Measurements from ENCODE around the gene SLC22A31. TPM values are rescaled to one million over a fixed set of nuclear protein-coding genes. Genes with fewer than 3 reads are reported as not detected.

SLC22A31 gene
- total RNA-seq, 1 experiment from 2014 or later, result 8.4 TPM

- no peaks in the 10 kb centered on the region for H3K9me3 ChIP-seq (ENCODE audit: low read length)
- H3K9ac ChIP-seq (ENCODE audit: low read length), result no peak overlapping the region
- BruUV-seq (replicated peaks), result no TSS peak
- DNase-seq (no peak), ATAC-seq (no peak)
- TF ChIP-seq EZH2phosphoT487 (IDR thresholded peaks at IDR 0.05; ENCODE audit: borderline replicate concordance, low read length) (no peak), EZH2 (IDR thresholded peaks at IDR 0.05; ENCODE audit: low read length, unreplicated experiment) (no peak), CTCF (conservative IDR thresholded peaks at IDR 0.05; ENCODE audit: low read depth, low read length) (no peak)
- no peaks in the 10 kb centered on the region for H4K20me1 ChIP-seq (ENCODE audit: low read length)
- H3F3A ChIP-seq (ENCODE audit: low read length, unreplicated experiment), result no peaks in the 10 kb centered on the region
- no peak overlapping the region for H2AFZ ChIP-seq (ENCODE audit: low read length)
- H3K79me2 ChIP-seq (ENCODE audit: low read length), result peaks cover 33% of the 10 kb centered on the region
- no peak overlapping the region for H3K4me2 ChIP-seq (ENCODE audit: low read length)
- no peak overlapping the region for H3K27ac ChIP-seq (ENCODE audit: low read length)
- no peak overlapping the region for H3K4me3 ChIP-seq (ENCODE audit: low read length)
- H3K27me3 ChIP-seq (ENCODE audit: low read length), result no peaks in the 10 kb centered on the region
- ChIA-PET CTCF (no interaction called here), POLR2A (ENCODE audit: unreplicated experiment) (no interaction called here)
- H3K4me1 ChIP-seq (ENCODE audit: insufficient read depth, low read length), result 0 out of 2 replicates have a peak, but pooled peaks cover 10% of the 10 kb centered on the region
- no peaks in the 10 kb centered on the region for H3K9me2 ChIP-seq (replicated peaks; ENCODE audit: low read length)
- intact Hi-C loops (cut with micrococcal nuclease), result no loop called here
- peaks cover 8% of the 10 kb centered on the region for H3K36me3 ChIP-seq (ENCODE audit: low read depth, low read length)
Measured at GRCh38 chr16:89219365-89219764, 19.0 kb upstream of the SLC22A31 start.

- peak within 1 kb of the TSS; percentile 98 for H3K4me2 ChIP-seq (ENCODE audit: low read length)
- no peaks in the 10 kb centered on the region for H3K9me3 ChIP-seq (ENCODE audit: low read length)
- CTCF ChIA-PET, result interaction anchor here (1.0 kb wide), 1 partner anchor 25 kb away, joined by 3 read pairs; no protein-coding TSS in a partner anchor
- DNase-seq (peak; percentile 74), ATAC-seq (peak; percentile 82)
- H2AFZ ChIP-seq (ENCODE audit: low read length), result peak within 1 kb of the TSS; percentile 80
- H3K27me3 ChIP-seq (ENCODE audit: low read length), result no peaks in the 10 kb centered on the region
- TF ChIP-seq CTCF (conservative IDR thresholded peaks at IDR 0.05; ENCODE audit: low read depth, low read length), result no peak
- TF ChIP-seq EZH2 (IDR thresholded peaks at IDR 0.05; ENCODE audit: low read length, unreplicated experiment), result no peak
- no peak for TF ChIP-seq EZH2phosphoT487 (IDR thresholded peaks at IDR 0.05; ENCODE audit: borderline replicate concordance, low read length)
- H3K36me3 ChIP-seq (ENCODE audit: low read depth, low read length), result no peaks in the 10 kb centered on the region; the same call in none of the 2 replicates
- TSS peak; percentile 60 for BruUV-seq (replicated peaks)
- H3K4me1 ChIP-seq (ENCODE audit: insufficient read depth, low read length), result 0 out of 2 replicates have a peak, but pooled peaks cover 10% of the 10 kb centered on the region
- H3K9ac ChIP-seq (ENCODE audit: low read length), result peak within 1 kb of the TSS; percentile 98
- intact Hi-C loops (cut with micrococcal nuclease), result no loop called here
- H3K9me2 ChIP-seq (replicated peaks; ENCODE audit: low read length), result no peaks in the 10 kb centered on the region
- H3K4me3 ChIP-seq (ENCODE audit: low read length), result peak within 1 kb of the TSS; percentile 98
- no peaks in the 10 kb centered on the region for H3F3A ChIP-seq (ENCODE audit: low read length, unreplicated experiment)
- POLR2A ChIA-PET (ENCODE audit: unreplicated experiment), result interaction anchor here (0.6 to 0.9 kb wide), 3 partner anchors 25 to 1348 kb away, joined by 3 to 15 read pairs (median 3); partner anchors contain the start of gene SLC7A5
- no peaks in the 10 kb centered on the region for H4K20me1 ChIP-seq (ENCODE audit: low read length)
- peaks cover 33% of the 10 kb centered on the region for H3K79me2 ChIP-seq (ENCODE audit: low read length)
- H3K27ac ChIP-seq (ENCODE audit: low read length), result peak within 1 kb of the TSS; percentile 86
Measured at GRCh38 chr16:89217388-89218191, 17.3 kb upstream of the SLC22A31 start, which contains the start of gene ZNF778. TSS of gene ZNF778 (plus strand) at chr16:89217703. CDS start at chr16:89221128, 3,425 bp downstream.

GRCh38 chr16:89217138-89217387 is 16.7 kb upstream of the SLC22A31 start:
- Histone ChIP-seq H3K9me2 (replicated peaks; ENCODE audit: low read length) (no peaks in the 10 kb centered on the region), H4K20me1 (ENCODE audit: low read length) (no peaks in the 10 kb centered on the region), H3K9ac (ENCODE audit: low read length) (peak overlapping the region; percentile 98), H2AFZ (ENCODE audit: low read length) (peak overlapping the region; percentile 80), H3K4me2 (ENCODE audit: low read length) (peak overlapping the region; percentile 98), H3K4me1 (ENCODE audit: insufficient read depth, low read length) (0 out of 2 replicates have a peak, but pooled peaks cover 10% of the 10 kb centered on the region), H3K79me2 (ENCODE audit: low read length) (peaks cover 33% of the 10 kb centered on the region), H3K4me3 (ENCODE audit: low read length) (peak overlapping the region; percentile 98), H3K27ac (ENCODE audit: low read length) (peak overlapping the region; percentile 86), H3F3A (ENCODE audit: low read length, unreplicated experiment) (no peaks in the 10 kb centered on the region), H3K36me3 (ENCODE audit: low read depth, low read length) (no peaks in the 10 kb centered on the region; the same call in 1 of the 2 replicates), H3K27me3 (ENCODE audit: low read length) (no peaks in the 10 kb centered on the region), H3K9me3 (ENCODE audit: low read length) (no peaks in the 10 kb centered on the region)
- no peak for DNase-seq
- TF ChIP-seq EZH2phosphoT487 (IDR thresholded peaks at IDR 0.05; ENCODE audit: borderline replicate concordance, low read length) (no peak), CTCF (conservative IDR thresholded peaks at IDR 0.05; ENCODE audit: low read depth, low read length) (no peak), EZH2 (IDR thresholded peaks at IDR 0.05; ENCODE audit: low read length, unreplicated experiment) (no peak)
- CTCF ChIA-PET, result no interaction called here
- BruUV-seq (replicated peaks), result TSS peak; percentile 88
- no peak for ATAC-seq
- POLR2A ChIA-PET (ENCODE audit: unreplicated experiment), result interaction anchor here (0.7 to 0.9 kb wide), 2 partner anchors 24 to 1348 kb away, joined by 3 to 15 read pairs; partner anchors contain the start of gene SLC7A5
- intact Hi-C loops (cut with micrococcal nuclease), result no loop called here
